SK-N-SH (cell line): ENCODE data around the gene SHF. TPM values are rescaled to one million over a fixed set of nuclear protein-coding genes. Genes with fewer than 3 reads are reported as not detected.

Experiments
- CTCF ChIA-PET: fragments of 300-600, 350-600 bp; formaldehyde crosslinking; extraction: SDS; loops from one replicate; lab custom pipeline; 2021; lab: Yijun Ruan, JAX
- POLR2A ChIA-PET: fragments of 350-600 bp; sonication (Branson Sonifier 250); formaldehyde crosslinking; extraction: SDS; loops from one replicate; lab custom pipeline; 2020; ENCODE audit warnings: antibody characterized with exemption, inconsistent platforms; lab: Yijun Ruan, JAX
- DNase-seq: peaks from one replicate; pipeline ENCODE4 v3.0.0; 2012
- H2AFZ ChIP-seq: fragments of 200-600 bp; sonication (generic); 2 replicates; pipeline ENCODE4 v1.8.1; 2016; ENCODE audit warnings: antibody characterized with exemption, mild to moderate bottlenecking, low read depth
- H3F3A ChIP-seq: fragments of 200-600 bp; sonication (generic); replicated peaks from 2 replicates; pipeline ENCODE3; 2016; ENCODE audit warnings: antibody characterized with exemption, mild to moderate bottlenecking; ENCODE audit not compliant: insufficient read depth
- H3K27ac ChIP-seq, 2 experiments: fragments of 200-500 bp in 1 of 2; fragments of 200-600 bp in 1 of 2; sonication (Bioruptor generic) in 1 of 2; sonication (generic), shearing (Covaris generic) in 1 of 2; 2 replicates each; pipeline versions ENCODE4 v1.5.1 to v1.6.1; 2014 to 2016; ENCODE audit warnings: low read depth in 2 of 2, inconsistent platforms in 1 of 2, low read length in 1 of 2, mild to moderate bottlenecking in 1 of 2, mixed read lengths in 1 of 2
- H3K27me3 ChIP-seq: fragments of 200-600 bp; sonication (generic), shearing (Covaris generic); 2 replicates; pipeline ENCODE4 v1.6.1; 2016; ENCODE audit warnings: mixed run types; ENCODE audit not compliant: insufficient read depth
- H3K36me3 ChIP-seq, 2 experiments: fragments of 200-500 bp in 1 of 2; fragments of 200-600 bp in 1 of 2; sonication (Bioruptor generic) in 1 of 2; sonication (generic) in 1 of 2; replicated peaks in 1 of 2; 2 replicates each; pipeline versions ENCODE3 to v1.5.1; 2014 to 2016; ENCODE audit warnings: low read length in 1 of 2, mild to moderate bottlenecking in 1 of 2; ENCODE audit not compliant: insufficient read depth in 2 of 2, control insufficient read depth in 1 of 2
- H3K4me1 ChIP-seq, 2 experiments: fragments of 200-500 bp in 1 of 2; fragments of 200-600 bp in 1 of 2; sonication (Bioruptor generic) in 1 of 2; sonication (generic), shearing (Covaris generic) in 1 of 2; 2 replicates each; pipeline versions ENCODE4 v1.5.1 to v1.6.1; 2014 to 2016; ENCODE audit warnings: low read depth in 1 of 2, low read length in 1 of 2, mixed run types in 1 of 2; ENCODE audit not compliant: insufficient read depth in 2 of 2, control insufficient read depth in 1 of 2
- H3K4me2 ChIP-seq: fragments of 200-600 bp; sonication (generic), shearing (Covaris generic); 2 replicates; pipeline ENCODE4 v1.6.1; 2017; ENCODE audit warnings: mixed run types
- H3K4me3 ChIP-seq, 2 experiments: fragments of 200-500 bp in 1 of 2; fragments of 200-600 bp in 1 of 2; sonication (Bioruptor generic) in 1 of 2; sonication (generic), shearing (Covaris generic) in 1 of 2; 2 replicates each; pipeline versions ENCODE4 v1.5.1 to v1.8.1; 2014 to 2016; ENCODE audit warnings: low read depth in 2 of 2, inconsistent platforms in 1 of 2, low read length in 1 of 2, mild to moderate bottlenecking in 1 of 2, mixed read lengths in 1 of 2, moderate library complexity in 1 of 2
- H3K79me2 ChIP-seq: fragments of 200-600 bp; sonication (generic); 2 replicates; pipeline ENCODE4 v1.8.1; 2017; ENCODE audit warnings: mild to moderate bottlenecking; ENCODE audit not compliant: insufficient read depth
- H3K9ac ChIP-seq: fragments of 200-600 bp; sonication (generic); 2 replicates; pipeline ENCODE4 v1.6.1; 2017; ENCODE audit warnings: mixed run types
- H3K9me2 ChIP-seq: fragments of 200-600 bp; sonication (generic); 2 replicates; pipeline ENCODE4 v1.6.1; 2017; ENCODE audit warnings: mixed run types
- H3K9me3 ChIP-seq: fragments of 200-600 bp; sonication (generic); 2 replicates; pipeline ENCODE4 v1.6.1; 2017; ENCODE audit warnings: mixed run types, mild to moderate bottlenecking, moderate library complexity
- H4K20me1 ChIP-seq: fragments of 200-600 bp; sonication (generic); 2 replicates; pipeline ENCODE4 v1.6.1; 2017; ENCODE audit warnings: mild to moderate bottlenecking, mixed run types; ENCODE audit not compliant: insufficient read depth
- EP300 ChIP-seq, 2 experiments: IDR thresholded peaks; 2 replicates each; pipeline versions ENCODE4 v1.4.0 to v1.6.1; 2012; ENCODE audit warnings: borderline replicate concordance in 1 of 2, low read depth in 1 of 2, low read length in 1 of 2
- FOSL2 ChIP-seq: IDR thresholded peaks from 2 replicates; pipeline ENCODE4 v1.4.0; 2012; ENCODE audit warnings: low read depth, mild to moderate bottlenecking, moderate library complexity, borderline replicate concordance
- FOXJ3 ChIP-seq: sonication (generic); formaldehyde crosslinking; IDR thresholded peaks from 2 replicates; pipeline ENCODE4 v1.5.1; 2020; ENCODE audit warnings: mild to moderate bottlenecking, missing genetic modification reagents
- GATA2 ChIP-seq: sonication (generic); formaldehyde crosslinking; IDR thresholded peaks from 2 replicates; pipeline ENCODE4 v1.5.0; 2020; ENCODE audit warnings: mild to moderate bottlenecking, missing genetic modification reagents
- TAF1 ChIP-seq: IDR thresholded peaks from 2 replicates; pipeline ENCODE4 v1.6.1; 2012; ENCODE audit warnings: low read depth, mild to moderate bottlenecking, low read length, moderate library complexity, borderline replicate concordance
- TEAD4 ChIP-seq: IDR thresholded peaks from 2 replicates; pipeline ENCODE4 v1.4.0; 2012; ENCODE audit warnings: mild to moderate bottlenecking, borderline replicate concordance; ENCODE audit not compliant: insufficient read depth
- WGBS: methylation state at CpG from one replicate; pipeline ENCODE4 v1.1.6; 2017; ENCODE audit warnings: low lambda C conversion rate; 5-methylcytosine and 5-hydroxymethylcytosine counted together
- polyA plus RNA-seq, 3 experiments: library from polyadenylated mRNA; depleted of rRNA; stranded (reverse); fragments of >200 nt; gene quantifications; 2 replicates each; pipeline ENCODE4 v1.2.3, GENCODE V29; 2012
- TF ChIP-seq, protein P1 (sequence below): IDR thresholded peaks from 2 replicates; pipeline ENCODE4; 2012
- TF ChIP-seq, protein P2 (sequence below): fragments of 150-350 bp; IDR thresholded peaks from 2 replicates; pipeline ENCODE4 v1.6.1; 2017; ENCODE audit warnings: antibody characterized with exemption, low read length, low read depth, borderline replicate concordance
- TF ChIP-seq, protein P3 (sequence below): IDR thresholded peaks from 2 replicates; pipeline ENCODE4 v1.6.1; 2012; ENCODE audit warnings: mild to moderate bottlenecking, low read depth, low read length, moderate library complexity

The SHF gene
- polyA plus RNA-seq, 1 of the 3 experiments (the other 2 are of a cell fraction), result 5.5 TPM

DNA sequence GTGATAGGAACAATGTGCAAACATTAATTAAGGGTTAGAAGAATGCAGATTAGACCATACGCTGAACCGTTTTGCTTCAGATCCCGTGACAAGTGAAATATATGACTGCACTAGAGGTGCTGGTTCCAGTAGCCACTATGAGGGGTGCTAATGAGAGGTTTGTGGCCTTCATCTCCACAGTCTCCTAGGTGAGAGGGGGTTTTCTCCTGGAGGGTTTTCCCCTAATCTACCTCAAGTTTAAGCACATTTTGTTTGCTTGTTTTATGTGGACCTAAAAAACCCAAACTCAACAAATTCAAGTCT, 13.7 kb upstream of the SHF start (continued):
- no peak for TF ChIP-seq TAF1
- TF ChIP-seq, all 33 proteins: peak for 0

DNA sequence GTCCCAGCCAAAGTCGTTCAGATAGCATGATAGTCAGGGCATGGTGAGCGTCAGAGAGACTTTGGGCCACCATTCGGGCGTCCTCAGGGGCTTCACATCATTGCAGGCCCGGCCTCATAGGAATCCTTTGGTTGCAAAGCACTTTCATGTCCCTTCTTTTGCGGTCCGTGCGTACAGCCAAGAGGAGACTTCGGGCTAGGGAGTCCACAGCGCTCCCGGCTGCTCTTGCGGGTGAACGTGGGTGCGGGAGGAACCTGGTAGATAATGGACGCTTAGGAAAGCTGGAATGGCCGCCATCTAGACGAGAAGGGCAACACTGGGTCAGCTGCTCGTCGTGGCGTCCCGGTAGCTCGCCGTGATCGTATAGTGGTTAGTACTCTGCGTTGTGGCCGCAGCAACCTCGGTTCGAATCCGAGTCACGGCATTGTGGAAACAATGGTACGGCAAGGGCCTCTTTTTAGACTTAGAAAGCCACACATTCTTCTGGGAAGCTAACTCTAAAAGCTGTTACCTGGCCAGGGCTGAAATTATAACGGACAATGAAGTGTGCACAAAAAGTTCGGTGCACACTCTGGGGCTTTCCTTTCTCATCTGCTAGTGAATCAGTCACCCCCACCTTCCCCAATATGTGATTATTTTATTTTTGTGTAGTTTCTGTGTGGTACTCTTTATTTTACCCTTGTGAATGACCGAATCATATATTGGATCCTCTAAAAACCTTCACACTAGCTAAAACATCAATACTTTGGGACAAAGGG, 13.2 kb upstream of the SHF start:
- Histone ChIP-seq H3F3A (peaks cover 35% of the 10 kb centered on the region), H3K27ac (peak overlapping the region; percentile 92 to 93), H3K9me3 (no peaks in the 10 kb centered on the region), H3K4me3 (peak overlapping the region; percentile 70 to 87), H4K20me1 (no peaks in the 10 kb centered on the region), H3K4me1 (peaks cover 0 to 4% of the 10 kb centered on the region in 2 experiments; a peak in 1 of 4 replicates), H3K9me2 (no peaks in the 10 kb centered on the region), H3K27me3 (no peaks in the 10 kb centered on the region), H3K9ac (peak overlapping the region; percentile 68), H2AFZ (peak overlapping the region; percentile 79), H3K79me2 (no peaks in the 10 kb centered on the region), H3K4me2 (peak overlapping the region; percentile 98), H3K36me3 (no peaks in the 10 kb centered on the region)
- CTCF ChIA-PET, result interaction anchor here (0.8 to 10.1 kb wide), 12 partner anchors 9 to 256 kb away, joined by 3 to 226 read pairs (median 4); a partner anchor contains a TSS
- POLR2A ChIA-PET, result interaction anchor here (0.8 to 6.3 kb wide), 7 partner anchors 15 to 202 kb away, joined by 3 to 66 read pairs (median 10); partner anchors contain the start of gene SHF
- WGBS, result 15% methylated on average over 29 of the region's 34 CpGs
- DNase-seq, result peak; percentile 51
- peak; percentile 70; the same call in 1 of the 2 replicates for TF ChIP-seq FOXJ3
- TF ChIP-seq, protein P1, sequence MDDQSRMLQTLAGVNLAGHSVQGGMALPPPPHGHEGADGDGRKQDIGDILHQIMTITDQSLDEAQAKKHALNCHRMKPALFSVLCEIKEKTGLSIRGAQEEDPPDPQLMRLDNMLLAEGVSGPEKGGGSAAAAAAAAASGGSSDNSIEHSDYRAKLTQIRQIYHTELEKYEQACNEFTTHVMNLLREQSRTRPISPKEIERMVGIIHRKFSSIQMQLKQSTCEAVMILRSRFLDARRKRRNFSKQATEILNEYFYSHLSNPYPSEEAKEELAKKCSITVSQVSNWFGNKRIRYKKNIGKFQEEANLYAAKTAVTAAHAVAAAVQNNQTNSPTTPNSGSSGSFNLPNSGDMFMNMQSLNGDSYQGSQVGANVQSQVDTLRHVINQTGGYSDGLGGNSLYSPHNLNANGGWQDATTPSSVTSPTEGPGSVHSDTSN, result 0 out of 2 replicates have a peak, but pooled peaks have one; percentile 2
- peak in 1 of 2 experiments; percentile 37; a peak in 1 of 4 replicates for TF ChIP-seq EP300 (IDR thresholded peaks at IDR 0.05; ENCODE audit: borderline replicate concordance in 1 of 2, low read depth in 1 of 2, low read length in 1 of 2)
- peak; percentile 64; the same call in 1 of the 2 replicates for TF ChIP-seq FOSL2
- peak; percentile 30; the same call in 1 of the 2 replicates for TF ChIP-seq TAF1
- TF ChIP-seq, protein P2, sequence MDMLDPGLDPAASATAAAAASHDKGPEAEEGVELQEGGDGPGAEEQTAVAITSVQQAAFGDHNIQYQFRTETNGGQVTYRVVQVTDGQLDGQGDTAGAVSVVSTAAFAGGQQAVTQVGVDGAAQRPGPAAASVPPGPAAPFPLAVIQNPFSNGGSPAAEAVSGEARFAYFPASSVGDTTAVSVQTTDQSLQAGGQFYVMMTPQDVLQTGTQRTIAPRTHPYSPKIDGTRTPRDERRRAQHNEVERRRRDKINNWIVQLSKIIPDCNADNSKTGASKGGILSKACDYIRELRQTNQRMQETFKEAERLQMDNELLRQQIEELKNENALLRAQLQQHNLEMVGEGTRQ, result no peak
- TF ChIP-seq TEAD4, result peak; percentile 70
- TF ChIP-seq, protein P3, sequence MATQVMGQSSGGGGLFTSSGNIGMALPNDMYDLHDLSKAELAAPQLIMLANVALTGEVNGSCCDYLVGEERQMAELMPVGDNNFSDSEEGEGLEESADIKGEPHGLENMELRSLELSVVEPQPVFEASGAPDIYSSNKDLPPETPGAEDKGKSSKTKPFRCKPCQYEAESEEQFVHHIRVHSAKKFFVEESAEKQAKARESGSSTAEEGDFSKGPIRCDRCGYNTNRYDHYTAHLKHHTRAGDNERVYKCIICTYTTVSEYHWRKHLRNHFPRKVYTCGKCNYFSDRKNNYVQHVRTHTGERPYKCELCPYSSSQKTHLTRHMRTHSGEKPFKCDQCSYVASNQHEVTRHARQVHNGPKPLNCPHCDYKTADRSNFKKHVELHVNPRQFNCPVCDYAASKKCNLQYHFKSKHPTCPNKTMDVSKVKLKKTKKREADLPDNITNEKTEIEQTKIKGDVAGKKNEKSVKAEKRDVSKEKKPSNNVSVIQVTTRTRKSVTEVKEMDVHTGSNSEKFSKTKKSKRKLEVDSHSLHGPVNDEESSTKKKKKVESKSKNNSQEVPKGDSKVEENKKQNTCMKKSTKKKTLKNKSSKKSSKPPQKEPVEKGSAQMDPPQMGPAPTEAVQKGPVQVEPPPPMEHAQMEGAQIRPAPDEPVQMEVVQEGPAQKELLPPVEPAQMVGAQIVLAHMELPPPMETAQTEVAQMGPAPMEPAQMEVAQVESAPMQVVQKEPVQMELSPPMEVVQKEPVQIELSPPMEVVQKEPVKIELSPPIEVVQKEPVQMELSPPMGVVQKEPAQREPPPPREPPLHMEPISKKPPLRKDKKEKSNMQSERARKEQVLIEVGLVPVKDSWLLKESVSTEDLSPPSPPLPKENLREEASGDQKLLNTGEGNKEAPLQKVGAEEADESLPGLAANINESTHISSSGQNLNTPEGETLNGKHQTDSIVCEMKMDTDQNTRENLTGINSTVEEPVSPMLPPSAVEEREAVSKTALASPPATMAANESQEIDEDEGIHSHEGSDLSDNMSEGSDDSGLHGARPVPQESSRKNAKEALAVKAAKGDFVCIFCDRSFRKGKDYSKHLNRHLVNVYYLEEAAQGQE, result 0 out of 2 replicates have a peak, but pooled peaks have one; percentile 18
- TF ChIP-seq GATA2, result no peak; the same call in 1 of the 2 replicates
